Measurements from ENCODE around the gene TPSG1.
"Not testable (repeated sequence)": the region's sequence is repeated elsewhere in the genome, so short reads cannot be mapped to it uniquely, and the experiment has no call there.

DNA sequence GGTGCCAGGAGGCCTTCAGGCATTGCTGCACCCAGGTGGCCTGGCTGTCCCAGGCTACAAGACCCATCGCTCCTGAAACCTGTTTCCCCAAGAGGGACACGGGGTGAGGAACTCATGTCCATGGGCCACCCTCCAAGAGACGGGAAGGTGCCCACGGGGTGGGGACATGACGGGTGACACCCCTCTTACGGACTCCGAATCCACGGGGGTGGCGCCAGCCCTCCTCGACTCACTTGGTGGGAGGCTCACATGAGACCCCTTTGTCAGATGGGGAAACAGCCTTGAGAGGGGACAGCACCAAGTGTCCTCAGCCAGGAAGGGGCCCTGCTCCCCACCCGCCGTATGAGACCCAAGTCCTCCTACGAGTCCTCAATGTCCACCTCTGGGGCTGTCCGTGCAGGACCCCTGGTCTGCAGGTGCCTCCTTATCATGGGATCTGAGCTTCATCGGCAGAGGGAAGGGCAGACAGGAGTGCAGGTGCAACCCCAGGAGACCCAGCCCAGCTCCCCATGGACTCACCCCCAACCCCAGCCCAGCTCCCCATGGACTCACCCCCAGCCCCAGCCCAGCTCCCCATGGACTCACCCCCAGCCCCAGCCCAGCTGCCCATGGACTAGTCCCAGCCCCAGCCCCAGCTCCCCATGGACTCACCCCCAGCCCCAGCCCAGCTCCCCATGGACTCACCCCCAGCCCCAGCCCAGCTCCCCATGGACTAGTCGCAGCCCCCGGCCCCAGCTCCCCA is 5.6 kb upstream of the TPSG1 start:
- TF ChIP-seq, protein P1, sequence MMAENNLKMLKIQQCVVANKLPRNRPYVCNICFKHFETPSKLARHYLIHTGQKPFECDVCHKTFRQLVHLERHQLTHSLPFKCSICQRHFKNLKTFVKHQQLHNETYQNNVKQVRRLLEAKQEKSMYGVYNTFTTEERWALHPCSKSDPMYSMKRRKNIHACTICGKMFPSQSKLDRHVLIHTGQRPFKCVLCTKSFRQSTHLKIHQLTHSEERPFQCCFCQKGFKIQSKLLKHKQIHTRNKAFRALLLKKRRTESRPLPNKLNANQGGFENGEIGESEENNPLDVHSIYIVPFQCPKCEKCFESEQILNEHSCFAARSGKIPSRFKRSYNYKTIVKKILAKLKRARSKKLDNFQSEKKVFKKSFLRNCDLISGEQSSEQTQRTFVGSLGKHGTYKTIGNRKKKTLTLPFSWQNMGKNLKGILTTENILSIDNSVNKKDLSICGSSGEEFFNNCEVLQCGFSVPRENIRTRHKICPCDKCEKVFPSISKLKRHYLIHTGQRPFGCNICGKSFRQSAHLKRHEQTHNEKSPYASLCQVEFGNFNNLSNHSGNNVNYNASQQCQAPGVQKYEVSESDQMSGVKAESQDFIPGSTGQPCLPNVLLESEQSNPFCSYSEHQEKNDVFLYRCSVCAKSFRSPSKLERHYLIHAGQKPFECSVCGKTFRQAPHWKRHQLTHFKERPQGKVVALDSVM (CRISPR knock-in tag; IDR thresholded peaks at IDR 0.05) = not testable (repeated sequence)
- TF ChIP-seq, protein P2, sequence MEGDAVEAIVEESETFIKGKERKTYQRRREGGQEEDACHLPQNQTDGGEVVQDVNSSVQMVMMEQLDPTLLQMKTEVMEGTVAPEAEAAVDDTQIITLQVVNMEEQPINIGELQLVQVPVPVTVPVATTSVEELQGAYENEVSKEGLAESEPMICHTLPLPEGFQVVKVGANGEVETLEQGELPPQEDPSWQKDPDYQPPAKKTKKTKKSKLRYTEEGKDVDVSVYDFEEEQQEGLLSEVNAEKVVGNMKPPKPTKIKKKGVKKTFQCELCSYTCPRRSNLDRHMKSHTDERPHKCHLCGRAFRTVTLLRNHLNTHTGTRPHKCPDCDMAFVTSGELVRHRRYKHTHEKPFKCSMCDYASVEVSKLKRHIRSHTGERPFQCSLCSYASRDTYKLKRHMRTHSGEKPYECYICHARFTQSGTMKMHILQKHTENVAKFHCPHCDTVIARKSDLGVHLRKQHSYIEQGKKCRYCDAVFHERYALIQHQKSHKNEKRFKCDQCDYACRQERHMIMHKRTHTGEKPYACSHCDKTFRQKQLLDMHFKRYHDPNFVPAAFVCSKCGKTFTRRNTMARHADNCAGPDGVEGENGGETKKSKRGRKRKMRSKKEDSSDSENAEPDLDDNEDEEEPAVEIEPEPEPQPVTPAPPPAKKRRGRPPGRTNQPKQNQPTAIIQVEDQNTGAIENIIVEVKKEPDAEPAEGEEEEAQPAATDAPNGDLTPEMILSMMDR (CRISPR knock-in tag; IDR thresholded peaks at IDR 0.05) = not testable (repeated sequence)
- not testable (repeated sequence) for TF ChIP-seq TP53 (CRISPR knock-in tag; conservative IDR thresholded peaks at IDR 0.05); TBP (CRISPR knock-in tag; IDR thresholded peaks at IDR 0.05); SUZ12 (IDR thresholded peaks at IDR 0.05; ENCODE audit: low read depth, low read length); YEATS4 (CRISPR knock-in tag; IDR thresholded peaks at IDR 0.05; ENCODE audit: borderline replicate concordance); POLR2A (IDR thresholded peaks at IDR 0.05; ENCODE audit: insufficient read depth in 1 of 2, low read depth in 2 of 2, low read length in 2 of 2); ZNF891 (CRISPR knock-in tag; IDR thresholded peaks at IDR 0.05)

Measured in HepG2 (cell line).